Measurements from ENCODE around the gene CACNA1S.

The CACNA1S gene

GRCh38 chr1:201139756-201140155, 27.5 kb upstream of the CACNA1S start:
- FAIRE-seq: no peak

- no peak for FAIRE-seq
Measured at GRCh38 chr1:201139306-201139705, 27.1 kb upstream of the CACNA1S start.

- FAIRE-seq: no peak
Measured at GRCh38 chr1:201138311-201138840, 26.1 kb upstream of the CACNA1S start.

- FAIRE-seq: no peak
Measured at GRCh38 chr1:201137579-201138310, 25.5 kb upstream of the CACNA1S start.

GRCh38 chr1:201137024-201137392, 24.8 kb upstream of the CACNA1S start:
- no peak for FAIRE-seq

GRCh38 chr1:201136355-201137023, 24.3 kb upstream of the CACNA1S start:
- no peak for FAIRE-seq

GRCh38 chr1:201134405-201134804, 22.2 kb upstream of the CACNA1S start:
- no peak for FAIRE-seq

- no peak for FAIRE-seq
Measured at GRCh38 chr1:201131398-201131797, 19.2 kb upstream of the CACNA1S start.

GRCh38 chr1:201128962-201129361, 16.7 kb upstream of the CACNA1S start:
- FAIRE-seq: no peak

- no peak for FAIRE-seq
Measured at GRCh38 chr1:201128476-201128875, 16.2 kb upstream of the CACNA1S start.

GRCh38 chr1:201127755-201128455, 15.7 kb upstream of the CACNA1S start:
- no peak for FAIRE-seq

GRCh38 chr1:201126832-201127754, 14.9 kb upstream of the CACNA1S start, which contains the start of gene ASCL5:
Gene ASCL5 (minus strand): TSS chr1:201127184. CDS start chr1:201115372, 11,812 bp downstream.
- FAIRE-seq: no peak

GRCh38 chr1:201126463-201126831, 14.2 kb upstream of the CACNA1S start:
- no peak for FAIRE-seq

GRCh38 chr1:201125800-201126199, 13.6 kb upstream of the CACNA1S start:
- no peak for FAIRE-seq

GRCh38 chr1:201125019-201125418, 12.8 kb upstream of the CACNA1S start:
- no peak for FAIRE-seq

GRCh38 chr1:201123866-201124265, 11.6 kb upstream of the CACNA1S start:
- FAIRE-seq: no peak

GRCh38 chr1:201122321-201122957, 10.2 kb upstream of the CACNA1S start:
- no peak for FAIRE-seq

- FAIRE-seq: no peak
Measured at GRCh38 chr1:201119206-201120197, 7.3 kb upstream of the CACNA1S start.

- no peak for FAIRE-seq
Measured at GRCh38 chr1:201116091-201116490, 3.9 kb upstream of the CACNA1S start.

- FAIRE-seq: no peak
Measured at GRCh38 chr1:201115390-201115937, 3.2 kb upstream of the CACNA1S start.
